ENCODE measurements around the gene CACNA1D.

The CACNA1D gene

DNA sequence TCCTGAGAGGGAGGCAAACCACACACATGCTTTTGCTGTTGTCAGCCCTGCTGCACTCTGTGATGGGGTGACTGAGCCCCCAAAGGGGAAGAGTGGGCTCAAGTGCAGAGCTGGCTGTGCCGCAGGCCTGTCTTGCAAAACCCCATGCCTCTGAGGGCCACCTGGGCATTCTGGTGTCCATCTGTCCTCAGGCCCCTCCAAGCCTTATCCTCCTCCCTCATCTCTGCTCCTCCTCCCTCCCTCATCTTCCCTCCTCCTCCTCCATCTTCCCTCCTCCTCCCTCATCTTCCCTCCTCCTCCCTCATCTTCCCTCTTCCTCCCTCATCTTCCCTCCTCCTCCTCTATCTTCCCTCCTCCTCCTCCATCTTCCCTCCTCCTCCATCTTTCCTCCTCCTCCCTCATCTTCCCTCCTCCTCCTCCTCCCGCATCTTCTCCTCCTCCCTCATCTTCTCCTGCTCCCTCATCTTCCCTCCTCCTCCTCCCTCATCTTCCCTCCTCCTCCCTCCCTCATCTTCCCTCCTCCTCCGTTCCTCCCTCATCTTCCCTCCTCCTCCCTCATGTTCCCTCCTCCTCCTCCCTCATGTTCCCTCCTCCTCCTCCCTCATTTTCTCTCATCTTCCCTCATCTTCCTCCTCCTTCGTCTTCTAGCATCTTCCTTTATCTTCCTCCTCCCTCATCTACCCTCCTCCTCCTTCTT, 311.2 kb downstream of the CACNA1D start:
- Histone ChIP-seq H3K4me1 (ENCODE audit: control insufficient read depth in 1 of 2, insufficient read depth in 2 of 2, low read length in 2 of 2) (no peaks in the 10 kb centered on the region), H3K4me3 (ENCODE audit: low read depth in 1 of 2, low read length in 2 of 2) (no peak overlapping the region), H3K9me3 (ENCODE audit: control insufficient read depth in 1 of 2, low read length in 2 of 2) (no peaks in the 10 kb centered on the region), H3K27ac (ENCODE audit: low read length) (no peak overlapping the region), H3K36me3 (ENCODE audit: control insufficient read depth in 1 of 2, insufficient read depth in 2 of 2, low read length in 2 of 2) (peaks cover 0 to 4% of the 10 kb centered on the region in 2 donors), H3K27me3 (ENCODE audit: low read depth, low read length) (no peaks in the 10 kb centered on the region)

- no peaks in the 10 kb centered on the region for H3K9me3 ChIP-seq (ENCODE audit: control insufficient read depth in 1 of 2, low read length in 2 of 2)
- H3K4me1 ChIP-seq (ENCODE audit: control insufficient read depth in 1 of 2, insufficient read depth in 2 of 2, low read length in 2 of 2), result no peaks in the 10 kb centered on the region
- no peaks in the 10 kb centered on the region for H3K27me3 ChIP-seq (ENCODE audit: low read depth, low read length)
- peaks cover 0 to 4% of the 10 kb centered on the region in 2 donors for H3K36me3 ChIP-seq (ENCODE audit: control insufficient read depth in 1 of 2, insufficient read depth in 2 of 2, low read length in 2 of 2)
- no peak overlapping the region for H3K27ac ChIP-seq (ENCODE audit: low read length)
- no peak overlapping the region for H3K4me3 ChIP-seq (ENCODE audit: low read depth in 1 of 2, low read length in 2 of 2)
Observed at GRCh38 chr3:53806182-53807116, 312.0 kb downstream of the CACNA1D start.

DNA sequence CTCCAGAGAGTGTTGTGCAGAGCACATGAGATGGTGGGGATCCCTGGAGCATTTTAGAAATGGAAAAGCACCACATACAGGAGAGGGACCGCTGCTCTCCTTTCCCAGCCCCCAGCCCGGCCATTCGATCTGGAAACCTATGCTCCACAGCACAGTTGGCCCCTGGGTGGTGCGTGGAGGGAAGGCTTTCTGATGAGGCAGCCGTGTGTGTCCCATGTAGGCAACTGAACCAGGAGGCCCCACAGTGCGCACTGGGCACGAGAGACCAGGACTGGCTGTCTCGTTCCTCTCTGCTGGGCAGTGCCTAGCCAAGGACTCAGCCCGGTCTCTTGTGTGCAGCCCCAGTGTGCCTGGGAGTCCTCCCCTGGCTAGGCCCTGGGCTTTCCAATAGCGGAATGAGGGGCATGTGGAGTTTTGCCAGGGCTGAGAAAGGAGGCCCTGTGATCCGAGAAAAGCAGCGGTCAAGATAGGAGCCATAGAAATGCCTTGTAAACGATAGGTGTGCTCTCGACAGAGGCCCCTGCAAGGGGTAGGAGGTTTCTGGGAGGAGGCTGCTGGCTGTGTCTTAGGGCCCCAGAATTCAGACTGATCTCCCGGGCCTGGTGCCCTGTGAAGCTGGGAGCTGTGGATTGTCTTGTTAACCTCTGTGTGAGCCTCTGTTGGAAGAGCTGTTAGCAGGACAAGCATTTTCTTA, 312.9 kb downstream of the CACNA1D start:
- peaks cover 0 to 4% of the 10 kb centered on the region in 2 donors for H3K36me3 ChIP-seq (ENCODE audit: control insufficient read depth in 1 of 2, insufficient read depth in 2 of 2, low read length in 2 of 2)
- no peak overlapping the region for H3K27ac ChIP-seq (ENCODE audit: low read length)
- no peaks in the 10 kb centered on the region for H3K27me3 ChIP-seq (ENCODE audit: low read depth, low read length)
- no peaks in the 10 kb centered on the region for H3K4me1 ChIP-seq (ENCODE audit: control insufficient read depth in 1 of 2, insufficient read depth in 2 of 2, low read length in 2 of 2)
- H3K9me3 ChIP-seq (ENCODE audit: control insufficient read depth in 1 of 2, low read length in 2 of 2), result no peaks in the 10 kb centered on the region
- H3K4me3 ChIP-seq (ENCODE audit: low read depth in 1 of 2, low read length in 2 of 2), result no peak overlapping the region

GRCh38 chr3:53808496-53808895, 314.1 kb downstream of the CACNA1D start:
- no peak overlapping the region for H3K4me3 ChIP-seq (ENCODE audit: low read depth in 1 of 2, low read length in 2 of 2)

GRCh38 chr3:53809267-53809666, 314.9 kb downstream of the CACNA1D start:
- Histone ChIP-seq H3K36me3 (ENCODE audit: control insufficient read depth in 1 of 2, insufficient read depth in 2 of 2, low read length in 2 of 2) (peaks cover 0 to 4% of the 10 kb centered on the region in 2 donors), H3K27ac (ENCODE audit: low read length) (no peak overlapping the region), H3K4me3 (ENCODE audit: low read depth in 1 of 2, low read length in 2 of 2) (no peak overlapping the region), H3K9me3 (ENCODE audit: control insufficient read depth in 1 of 2, low read length in 2 of 2) (no peaks in the 10 kb centered on the region), H3K27me3 (ENCODE audit: low read depth, low read length) (no peaks in the 10 kb centered on the region), H3K4me1 (ENCODE audit: control insufficient read depth in 1 of 2, insufficient read depth in 2 of 2, low read length in 2 of 2) (no peaks in the 10 kb centered on the region)

More at GRCh38 chr3:53808496-53808895, 314.1 kb downstream of the CACNA1D start:
- no peaks in the 10 kb centered on the region for H3K4me1 ChIP-seq (ENCODE audit: control insufficient read depth in 1 of 2, insufficient read depth in 2 of 2, low read length in 2 of 2)
- H3K27me3 ChIP-seq (ENCODE audit: low read depth, low read length), result no peaks in the 10 kb centered on the region
- peaks cover 0 to 4% of the 10 kb centered on the region in 2 donors for H3K36me3 ChIP-seq (ENCODE audit: control insufficient read depth in 1 of 2, insufficient read depth in 2 of 2, low read length in 2 of 2)
- H3K9me3 ChIP-seq (ENCODE audit: control insufficient read depth in 1 of 2, low read length in 2 of 2), result no peaks in the 10 kb centered on the region
- no peak overlapping the region for H3K27ac ChIP-seq (ENCODE audit: low read length)

- Histone ChIP-seq H3K4me3 (ENCODE audit: low read depth in 1 of 2, low read length in 2 of 2) (no peak overlapping the region), H3K27me3 (ENCODE audit: low read depth, low read length) (no peaks in the 10 kb centered on the region), H3K27ac (ENCODE audit: low read length) (no peak overlapping the region), H3K4me1 (ENCODE audit: control insufficient read depth in 1 of 2, insufficient read depth in 2 of 2, low read length in 2 of 2) (no peaks in the 10 kb centered on the region), H3K9me3 (ENCODE audit: control insufficient read depth in 1 of 2, low read length in 2 of 2) (no peaks in the 10 kb centered on the region), H3K36me3 (ENCODE audit: control insufficient read depth in 1 of 2, insufficient read depth in 2 of 2, low read length in 2 of 2) (peaks cover 0 to 4% of the 10 kb centered on the region in 2 donors)
Observed at GRCh38 chr3:53809764-53810400, 315.5 kb downstream of the CACNA1D start.

DNA sequence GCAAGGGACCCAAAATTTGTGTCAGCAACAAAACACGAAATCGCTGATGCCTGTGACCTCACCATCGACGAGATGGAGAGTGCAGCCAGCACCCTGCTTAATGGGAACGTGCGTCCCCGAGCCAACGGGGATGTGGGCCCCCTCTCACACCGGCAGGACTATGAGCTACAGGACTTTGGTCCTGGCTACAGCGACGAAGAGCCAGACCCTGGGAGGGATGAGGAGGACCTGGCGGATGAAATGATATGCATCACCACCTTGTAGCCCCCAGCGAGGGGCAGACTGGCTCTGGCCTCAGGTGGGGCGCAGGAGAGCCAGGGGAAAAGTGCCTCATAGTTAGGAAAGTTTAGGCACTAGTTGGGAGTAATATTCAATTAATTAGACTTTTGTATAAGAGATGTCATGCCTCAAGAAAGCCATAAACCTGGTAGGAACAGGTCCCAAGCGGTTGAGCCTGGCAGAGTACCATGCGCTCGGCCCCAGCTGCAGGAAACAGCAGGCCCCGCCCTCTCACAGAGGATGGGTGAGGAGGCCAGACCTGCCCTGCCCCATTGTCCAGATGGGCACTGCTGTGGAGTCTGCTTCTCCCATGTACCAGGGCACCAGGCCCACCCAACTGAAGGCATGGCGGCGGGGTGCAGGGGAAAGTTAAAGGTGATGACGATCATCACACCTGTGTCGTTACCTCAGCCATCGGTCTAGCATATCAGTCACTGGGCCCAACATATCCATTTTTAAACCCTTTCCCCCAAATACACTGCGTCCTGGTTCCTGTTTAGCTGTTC, 316.9 kb downstream of the CACNA1D start:
- no peaks in the 10 kb centered on the region for H3K27me3 ChIP-seq (ENCODE audit: low read depth, low read length)
- peaks cover 0 to 4% of the 10 kb centered on the region in 2 donors for H3K36me3 ChIP-seq (ENCODE audit: control insufficient read depth in 1 of 2, insufficient read depth in 2 of 2, low read length in 2 of 2)
- H3K4me3 ChIP-seq (ENCODE audit: low read depth in 1 of 2, low read length in 2 of 2), result no peak overlapping the region
- H3K9me3 ChIP-seq (ENCODE audit: control insufficient read depth in 1 of 2, low read length in 2 of 2), result no peaks in the 10 kb centered on the region
- no peak overlapping the region for H3K27ac ChIP-seq (ENCODE audit: low read length)
- H3K4me1 ChIP-seq (ENCODE audit: control insufficient read depth in 1 of 2, insufficient read depth in 2 of 2, low read length in 2 of 2), result no peaks in the 10 kb centered on the region

- H3K36me3 ChIP-seq (ENCODE audit: control insufficient read depth in 1 of 2, insufficient read depth in 2 of 2, low read length in 2 of 2), result peaks cover 0 to 4% of the 10 kb centered on the region in 2 donors
- H3K27ac ChIP-seq (ENCODE audit: low read length), result no peak overlapping the region
- no peak overlapping the region for H3K4me3 ChIP-seq (ENCODE audit: low read depth in 1 of 2, low read length in 2 of 2)
- H3K4me1 ChIP-seq (ENCODE audit: control insufficient read depth in 1 of 2, insufficient read depth in 2 of 2, low read length in 2 of 2), result no peaks in the 10 kb centered on the region
- no peaks in the 10 kb centered on the region for H3K9me3 ChIP-seq (ENCODE audit: control insufficient read depth in 1 of 2, low read length in 2 of 2)
- H3K27me3 ChIP-seq (ENCODE audit: low read depth, low read length), result no peaks in the 10 kb centered on the region
Observed at GRCh38 chr3:53812434-53812833, 318.0 kb downstream of the CACNA1D start.

GRCh38 chr3:53813229-53813628, 318.8 kb downstream of the CACNA1D start:
- Histone ChIP-seq H3K9me3 (ENCODE audit: control insufficient read depth in 1 of 2, low read length in 2 of 2) (no peaks in the 10 kb centered on the region), H3K36me3 (ENCODE audit: control insufficient read depth in 1 of 2, insufficient read depth in 2 of 2, low read length in 2 of 2) (peaks cover 0 to 4% of the 10 kb centered on the region in 2 donors), H3K27me3 (ENCODE audit: low read depth, low read length) (no peaks in the 10 kb centered on the region), H3K27ac (ENCODE audit: low read length) (no peak overlapping the region), H3K4me1 (ENCODE audit: control insufficient read depth in 1 of 2, insufficient read depth in 2 of 2, low read length in 2 of 2) (no peaks in the 10 kb centered on the region), H3K4me3 (ENCODE audit: low read depth in 1 of 2, low read length in 2 of 2) (no peak overlapping the region)

DNA sequence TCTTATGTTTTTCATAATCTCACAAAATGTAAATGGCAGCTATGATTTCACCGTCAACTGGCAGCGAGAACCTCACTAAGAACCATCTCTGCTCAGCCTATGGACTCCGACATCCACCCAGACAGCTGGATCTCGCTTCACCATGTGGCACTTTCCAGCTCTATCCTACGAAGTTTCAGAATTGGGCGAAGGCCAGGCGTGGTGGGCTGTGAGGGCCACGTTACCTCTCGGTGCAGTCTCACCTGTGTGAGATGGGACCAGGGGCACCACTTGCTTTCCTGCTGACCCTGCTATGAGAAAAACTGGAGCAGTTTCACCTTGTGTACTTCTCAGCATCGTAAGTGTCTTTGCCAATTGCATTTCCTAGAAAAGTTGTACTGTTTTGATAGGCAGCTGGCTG, 319.5 kb downstream of the CACNA1D start:
- H3K4me3 ChIP-seq (ENCODE audit: low read depth in 1 of 2, low read length in 2 of 2), result no peak overlapping the region
- no peaks in the 10 kb centered on the region for H3K27me3 ChIP-seq (ENCODE audit: low read depth, low read length)
- H3K9me3 ChIP-seq (ENCODE audit: control insufficient read depth in 1 of 2, low read length in 2 of 2), result no peaks in the 10 kb centered on the region
- no peaks in the 10 kb centered on the region for H3K4me1 ChIP-seq (ENCODE audit: control insufficient read depth in 1 of 2, insufficient read depth in 2 of 2, low read length in 2 of 2)
- peaks cover 0 to 2% of the 10 kb centered on the region in 2 donors for H3K36me3 ChIP-seq (ENCODE audit: control insufficient read depth in 1 of 2, insufficient read depth in 2 of 2, low read length in 2 of 2)
- no peak overlapping the region for H3K27ac ChIP-seq (ENCODE audit: low read length)

Data from muscle layer of duodenum (tissue), 2 donors.